Measurements from ENCODE around the gene SF1.

DNA sequence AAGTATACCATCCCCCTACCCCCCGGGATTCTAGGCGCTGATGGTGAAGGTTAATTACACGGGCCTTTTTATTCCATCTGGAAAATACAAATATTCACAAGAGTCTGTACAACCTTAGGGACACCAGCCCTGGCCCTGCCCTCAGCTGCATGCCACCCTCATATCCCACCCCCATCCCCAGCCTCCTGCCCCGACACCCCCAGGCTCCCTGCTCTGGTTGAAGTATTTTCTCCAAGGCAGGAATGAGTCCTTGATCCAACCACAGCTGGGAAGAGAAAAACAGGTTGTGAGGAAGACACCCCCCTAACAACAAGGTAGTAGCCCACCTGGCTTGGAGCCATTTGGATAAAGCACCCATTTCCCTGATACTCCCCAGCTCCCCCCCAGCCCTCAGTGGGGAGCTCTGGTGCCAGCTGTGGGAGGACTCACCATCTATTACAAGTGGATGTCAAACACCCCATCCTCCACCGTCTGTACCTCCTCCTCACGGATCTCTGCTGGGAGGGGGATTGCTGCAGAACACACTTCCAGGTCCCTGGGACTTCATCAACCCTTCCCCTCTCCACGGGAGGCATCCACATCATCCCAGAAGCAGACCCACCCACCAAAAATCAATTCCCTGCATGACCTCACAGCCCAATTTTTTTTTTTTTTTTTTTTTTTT, 51.3 kb downstream of the SF1 start:
- no peak for TF ChIP-seq EP300 (IDR thresholded peaks at IDR 0.05; ENCODE audit: borderline replicate concordance in 1 of 2, low read depth in 2 of 2, low read length in 2 of 2)
- TF ChIP-seq JUN (IDR thresholded peaks at IDR 0.05; ENCODE audit: low read depth, low read length), result no peak
- TF ChIP-seq YY1 (IDR thresholded peaks at IDR 0.05; ENCODE audit: low read depth, low read length), result no peak

Measured in H1 (cell line).